GM12878 (cell line): ENCODE measurements around the gene CD2AP.

Experiments
- ASH2L ChIP-seq: fragments of 300-600, 200-600 bp; sonication (generic); IDR thresholded peaks from 2 replicates; pipeline ENCODE4 v1.6.1; 2017; ENCODE audit warnings: low read depth, mild to moderate bottlenecking, borderline replicate concordance
- CHD2 ChIP-seq: IDR thresholded peaks from 2 replicates; pipeline ENCODE4 v1.6.1; 2011; ENCODE audit warnings: low read depth, low read length, improper control_type of control experiment, borderline replicate concordance
- FOXK2 ChIP-seq: fragments of 450-650 bp; IDR thresholded peaks from 2 replicates; pipeline ENCODE4 v1.6.1; 2017; ENCODE audit warnings: mild to moderate bottlenecking, moderate library complexity
- NFYB ChIP-seq: IDR thresholded peaks from 2 replicates; pipeline ENCODE4 v1.6.1; 2011; ENCODE audit warnings: low read depth, mild to moderate bottlenecking, low read length, improper control_type of control experiment, moderate library complexity; ENCODE audit not compliant: insufficient read depth
- SMC3 ChIP-seq: IDR thresholded peaks from 2 replicates; pipeline ENCODE4 v1.6.1; 2011; ENCODE audit warnings: low read length, improper control_type of control experiment, borderline replicate concordance
- TAF1 ChIP-seq: IDR thresholded peaks from 2 replicates; pipeline ENCODE4 v1.6.1; 2011; ENCODE audit warnings: mild to moderate bottlenecking, low read depth, low read length, borderline replicate concordance
- TF ChIP-seq, protein P1 (sequence below): IDR thresholded peaks from 2 replicates; pipeline ENCODE4 v1.6.1; 2011; ENCODE audit warnings: borderline replicate concordance, low read depth, mild to moderate bottlenecking, moderate library complexity, low read length; ENCODE audit not compliant: insufficient read depth, poor library complexity, severe bottlenecking
- TF ChIP-seq, protein P2 (sequence below): fragments of 450-650 bp; formaldehyde crosslinking; IDR thresholded peaks from 2 replicates; pipeline ENCODE4 v1.4.0; 2020; ENCODE audit warnings: mild to moderate bottlenecking, moderate library complexity
- TF ChIP-seq, protein P3 (sequence below), 3 experiments: IDR thresholded peaks in 2 of 3; conservative IDR thresholded peaks in 1 of 3; 2 replicates each; pipeline ENCODE4 v1.5.1; 2011; ENCODE audit warnings: low read depth in 3 of 3, low read length in 3 of 3, mild to moderate bottlenecking in 3 of 3, control low read depth in 2 of 3, moderate library complexity in 2 of 3, inconsistent platforms in 1 of 3, mixed read lengths in 1 of 3; ENCODE audit not compliant: control insufficient read depth in 2 of 3, insufficient read depth in 1 of 3; ENCODE audit errors: extremely low read depth in 1 of 3

DNA sequence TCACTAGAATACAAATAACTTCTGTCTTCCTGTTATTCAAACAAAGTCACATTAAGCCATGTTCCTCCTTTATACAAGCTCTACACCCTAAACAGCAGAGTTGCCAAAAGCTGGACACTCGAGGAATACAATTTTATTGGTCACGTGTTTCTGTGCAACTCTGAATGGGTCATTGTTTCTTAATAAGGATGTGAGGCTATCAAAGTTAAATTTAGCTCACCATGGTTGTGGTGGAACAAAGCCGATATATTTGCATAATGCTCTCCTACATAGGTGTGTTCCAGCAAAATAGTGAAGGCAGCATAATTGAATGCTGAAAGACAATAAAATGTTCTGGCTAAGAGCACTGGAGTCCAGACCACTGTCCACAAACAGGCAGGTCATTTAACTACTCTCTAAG, 36.9 kb upstream of the CD2AP start:
- TF ChIP-seq, protein P1, sequence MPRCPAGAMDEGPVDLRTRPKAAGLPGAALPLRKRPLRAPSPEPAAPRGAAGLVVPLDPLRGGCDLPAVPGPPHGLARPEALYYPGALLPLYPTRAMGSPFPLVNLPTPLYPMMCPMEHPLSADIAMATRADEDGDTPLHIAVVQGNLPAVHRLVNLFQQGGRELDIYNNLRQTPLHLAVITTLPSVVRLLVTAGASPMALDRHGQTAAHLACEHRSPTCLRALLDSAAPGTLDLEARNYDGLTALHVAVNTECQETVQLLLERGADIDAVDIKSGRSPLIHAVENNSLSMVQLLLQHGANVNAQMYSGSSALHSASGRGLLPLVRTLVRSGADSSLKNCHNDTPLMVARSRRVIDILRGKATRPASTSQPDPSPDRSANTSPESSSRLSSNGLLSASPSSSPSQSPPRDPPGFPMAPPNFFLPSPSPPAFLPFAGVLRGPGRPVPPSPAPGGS, result no peak
- TF ChIP-seq NFYB, result no peak
- no peak for TF ChIP-seq CHD2
- TF ChIP-seq SMC3, result no peak
- no peak for TF ChIP-seq FOXK2
- no peak for TF ChIP-seq TAF1
- TF ChIP-seq, protein P2, sequence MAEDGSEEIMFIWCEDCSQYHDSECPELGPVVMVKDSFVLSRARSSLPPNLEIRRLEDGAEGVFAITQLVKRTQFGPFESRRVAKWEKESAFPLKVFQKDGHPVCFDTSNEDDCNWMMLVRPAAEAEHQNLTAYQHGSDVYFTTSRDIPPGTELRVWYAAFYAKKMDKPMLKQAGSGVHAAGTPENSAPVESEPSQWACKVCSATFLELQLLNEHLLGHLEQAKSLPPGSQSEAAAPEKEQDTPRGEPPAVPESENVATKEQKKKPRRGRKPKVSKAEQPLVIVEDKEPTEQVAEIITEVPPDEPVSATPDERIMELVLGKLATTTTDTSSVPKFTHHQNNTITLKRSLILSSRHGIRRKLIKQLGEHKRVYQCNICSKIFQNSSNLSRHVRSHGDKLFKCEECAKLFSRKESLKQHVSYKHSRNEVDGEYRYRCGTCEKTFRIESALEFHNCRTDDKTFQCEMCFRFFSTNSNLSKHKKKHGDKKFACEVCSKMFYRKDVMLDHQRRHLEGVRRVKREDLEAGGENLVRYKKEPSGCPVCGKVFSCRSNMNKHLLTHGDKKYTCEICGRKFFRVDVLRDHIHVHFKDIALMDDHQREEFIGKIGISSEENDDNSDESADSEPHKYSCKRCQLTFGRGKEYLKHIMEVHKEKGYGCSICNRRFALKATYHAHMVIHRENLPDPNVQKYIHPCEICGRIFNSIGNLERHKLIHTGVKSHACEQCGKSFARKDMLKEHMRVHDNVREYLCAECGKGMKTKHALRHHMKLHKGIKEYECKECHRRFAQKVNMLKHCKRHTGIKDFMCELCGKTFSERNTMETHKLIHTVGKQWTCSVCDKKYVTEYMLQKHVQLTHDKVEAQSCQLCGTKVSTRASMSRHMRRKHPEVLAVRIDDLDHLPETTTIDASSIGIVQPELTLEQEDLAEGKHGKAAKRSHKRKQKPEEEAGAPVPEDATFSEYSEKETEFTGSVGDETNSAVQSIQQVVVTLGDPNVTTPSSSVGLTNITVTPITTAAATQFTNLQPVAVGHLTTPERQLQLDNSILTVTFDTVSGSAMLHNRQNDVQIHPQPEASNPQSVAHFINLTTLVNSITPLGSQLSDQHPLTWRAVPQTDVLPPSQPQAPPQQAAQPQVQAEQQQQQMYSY (CRISPR knock-in tag), result no peak
- TF ChIP-seq ASH2L, result no peak
- TF ChIP-seq, protein P3, sequence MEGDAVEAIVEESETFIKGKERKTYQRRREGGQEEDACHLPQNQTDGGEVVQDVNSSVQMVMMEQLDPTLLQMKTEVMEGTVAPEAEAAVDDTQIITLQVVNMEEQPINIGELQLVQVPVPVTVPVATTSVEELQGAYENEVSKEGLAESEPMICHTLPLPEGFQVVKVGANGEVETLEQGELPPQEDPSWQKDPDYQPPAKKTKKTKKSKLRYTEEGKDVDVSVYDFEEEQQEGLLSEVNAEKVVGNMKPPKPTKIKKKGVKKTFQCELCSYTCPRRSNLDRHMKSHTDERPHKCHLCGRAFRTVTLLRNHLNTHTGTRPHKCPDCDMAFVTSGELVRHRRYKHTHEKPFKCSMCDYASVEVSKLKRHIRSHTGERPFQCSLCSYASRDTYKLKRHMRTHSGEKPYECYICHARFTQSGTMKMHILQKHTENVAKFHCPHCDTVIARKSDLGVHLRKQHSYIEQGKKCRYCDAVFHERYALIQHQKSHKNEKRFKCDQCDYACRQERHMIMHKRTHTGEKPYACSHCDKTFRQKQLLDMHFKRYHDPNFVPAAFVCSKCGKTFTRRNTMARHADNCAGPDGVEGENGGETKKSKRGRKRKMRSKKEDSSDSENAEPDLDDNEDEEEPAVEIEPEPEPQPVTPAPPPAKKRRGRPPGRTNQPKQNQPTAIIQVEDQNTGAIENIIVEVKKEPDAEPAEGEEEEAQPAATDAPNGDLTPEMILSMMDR (IDR thresholded peaks at IDR 0.05 in 2 of 3, conservative IDR thresholded peaks at IDR 0.05 in 1 of 3; ENCODE audit: control insufficient read depth in 2 of 3, extremely low read depth in 1 of 3, insufficient read depth in 1 of 3, low read depth in 3 of 3, low read length in 3 of 3), result no peak
